Suppressor macrophage (primary cell): ENCODE results near the gene B9D2.

ENCODE experiments used
- DNase-seq, 4 experiments: peaks; one replicate each; pipeline ENCODE4 v3.0.0-alpha.2; 2020 to 2022

The B9D2 gene

DNA sequence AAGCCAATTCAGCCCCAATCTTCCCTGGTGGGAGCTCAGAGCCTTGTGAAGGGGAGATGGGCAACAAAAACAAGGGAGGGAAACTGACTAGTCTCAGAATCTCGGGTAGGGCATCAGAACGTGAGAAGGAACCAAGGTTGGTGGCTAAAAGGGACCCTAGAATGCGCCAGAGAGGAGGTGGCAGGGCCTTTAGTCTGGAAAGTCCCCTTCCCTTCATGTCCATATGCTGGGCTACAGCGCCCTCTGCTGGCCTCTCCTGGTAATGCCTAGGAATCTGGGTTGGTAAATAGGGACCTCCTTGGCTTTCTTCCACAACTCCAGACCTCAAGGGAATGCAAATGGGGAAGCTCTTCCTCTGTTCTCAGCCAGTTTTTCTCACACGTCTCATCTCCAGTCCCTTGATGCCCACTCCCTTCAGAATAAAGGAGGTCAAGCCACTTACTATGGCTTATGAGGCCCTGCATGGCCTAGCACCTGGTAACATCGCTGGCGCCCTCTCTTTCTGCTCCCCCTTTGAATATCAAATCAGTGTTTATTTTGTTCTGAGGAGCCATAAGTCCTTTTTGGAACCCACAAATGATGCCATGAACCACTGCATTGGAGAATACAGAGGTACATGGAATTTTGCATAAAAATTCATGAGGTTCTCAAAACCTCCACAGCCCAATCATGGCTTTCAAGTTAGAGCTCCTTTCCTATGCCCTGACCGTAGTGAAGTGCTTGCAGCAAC lies 55.3 kb downstream of the B9D2 start:
- DNase-seq: peak; percentile 96 to 100 (median 96)

DNA sequence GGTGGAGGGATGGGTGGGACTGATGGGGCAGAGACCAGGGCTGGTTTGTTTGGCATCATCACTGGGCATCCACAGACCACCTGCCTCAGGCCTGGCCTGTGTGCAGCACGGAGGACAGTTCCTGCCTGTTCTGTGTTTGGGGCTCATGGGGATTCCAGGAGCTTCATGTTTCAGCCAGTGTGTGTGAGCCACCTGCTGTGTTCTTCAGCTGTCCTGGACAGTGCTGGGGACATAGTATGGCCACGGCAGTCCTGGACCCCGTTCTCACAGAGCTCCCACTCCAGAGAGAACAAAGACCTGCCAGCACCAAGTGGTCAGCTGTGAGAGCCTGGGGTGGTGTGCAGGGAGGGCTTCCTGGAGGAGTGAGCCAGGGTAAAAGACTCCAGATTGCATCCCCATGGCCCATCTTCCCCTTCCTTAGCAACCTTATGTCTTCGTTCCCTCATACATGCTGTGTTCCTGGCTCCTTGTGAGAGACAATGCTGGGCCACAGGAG lies 55.9 kb downstream of the B9D2 start:
- no peak for DNase-seq

DNA sequence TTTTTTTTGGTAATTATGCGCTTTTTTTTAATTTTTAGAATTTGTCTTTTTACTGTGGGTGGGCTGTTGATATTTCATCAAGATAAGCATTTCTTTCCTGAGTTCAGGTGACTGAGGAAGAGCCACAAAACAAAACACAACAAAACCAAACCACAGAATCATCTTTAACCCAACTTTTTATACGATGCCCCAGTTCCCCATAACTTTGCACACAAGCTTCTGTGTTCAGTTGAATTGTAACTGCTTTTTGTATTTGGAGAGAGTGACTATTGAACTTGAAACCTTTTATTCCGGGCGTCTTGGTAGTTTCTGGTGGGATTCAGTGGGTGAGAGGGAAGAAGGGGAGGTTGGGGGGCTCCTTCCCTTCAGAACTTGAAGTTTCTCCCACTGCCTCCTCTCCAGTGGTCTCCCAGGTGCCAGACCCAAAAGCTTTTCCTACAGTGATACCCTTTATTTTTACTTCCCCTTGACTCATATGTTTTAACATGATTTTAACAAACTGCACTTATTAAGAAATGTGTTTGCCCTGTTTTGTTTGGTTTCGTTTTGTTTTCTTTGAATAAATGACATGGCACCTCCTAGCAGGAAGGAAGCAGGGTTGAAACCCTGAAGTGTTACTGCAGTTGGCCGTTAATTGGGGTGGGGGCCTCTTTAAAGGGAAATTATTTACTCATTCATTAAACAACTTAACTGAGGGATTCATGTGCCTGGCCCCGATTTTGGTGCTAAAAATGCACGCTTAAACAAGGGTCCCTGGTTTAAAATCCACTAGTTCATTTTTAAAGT lies 56.7 kb downstream of the B9D2 start:
- DNase-seq: peak in 2 of 4 experiments; percentile 28 to 31

DNA sequence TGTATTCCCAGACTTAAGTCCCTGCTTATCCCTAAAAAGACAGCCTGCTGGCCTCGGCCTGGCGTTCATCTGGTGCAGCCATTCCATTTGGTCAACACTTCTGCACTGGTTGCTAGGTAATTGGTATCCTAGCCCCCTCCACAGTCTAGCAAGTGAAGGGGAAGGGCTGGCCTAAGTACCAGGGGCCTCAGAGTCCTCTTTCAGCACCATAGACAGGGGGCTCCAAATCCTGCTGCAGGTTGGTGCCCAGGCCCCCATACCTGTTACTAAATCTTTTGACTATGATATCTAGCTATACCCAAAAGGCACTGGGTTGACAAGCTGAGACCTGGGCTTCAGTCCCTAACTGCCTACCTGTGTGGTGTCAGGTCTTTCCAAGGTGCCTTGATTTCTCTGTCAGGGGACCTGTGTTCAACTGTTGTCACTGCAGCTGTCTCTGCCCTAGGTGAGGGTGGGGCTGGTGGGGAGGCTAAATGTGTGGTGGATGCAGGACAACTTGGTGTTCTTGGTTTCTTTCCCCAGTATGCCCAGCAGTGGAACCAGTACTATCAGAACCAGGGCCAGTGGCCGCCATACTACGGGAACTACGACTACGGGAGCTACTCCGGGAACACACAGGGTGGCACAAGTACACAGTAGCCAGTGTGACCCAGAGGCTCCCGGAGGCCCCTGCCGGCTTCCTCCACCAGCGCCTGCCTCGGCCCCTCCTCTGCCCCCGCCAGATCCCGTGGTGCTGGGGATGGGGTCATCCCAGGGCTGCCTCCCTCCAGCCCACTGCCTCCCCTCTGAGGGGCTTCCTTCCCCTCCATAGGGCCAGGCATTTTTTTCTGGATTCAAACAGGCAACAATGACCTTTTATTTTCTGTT lies 57.8 kb downstream of the B9D2 start:
- DNase-seq: no peak

DNA sequence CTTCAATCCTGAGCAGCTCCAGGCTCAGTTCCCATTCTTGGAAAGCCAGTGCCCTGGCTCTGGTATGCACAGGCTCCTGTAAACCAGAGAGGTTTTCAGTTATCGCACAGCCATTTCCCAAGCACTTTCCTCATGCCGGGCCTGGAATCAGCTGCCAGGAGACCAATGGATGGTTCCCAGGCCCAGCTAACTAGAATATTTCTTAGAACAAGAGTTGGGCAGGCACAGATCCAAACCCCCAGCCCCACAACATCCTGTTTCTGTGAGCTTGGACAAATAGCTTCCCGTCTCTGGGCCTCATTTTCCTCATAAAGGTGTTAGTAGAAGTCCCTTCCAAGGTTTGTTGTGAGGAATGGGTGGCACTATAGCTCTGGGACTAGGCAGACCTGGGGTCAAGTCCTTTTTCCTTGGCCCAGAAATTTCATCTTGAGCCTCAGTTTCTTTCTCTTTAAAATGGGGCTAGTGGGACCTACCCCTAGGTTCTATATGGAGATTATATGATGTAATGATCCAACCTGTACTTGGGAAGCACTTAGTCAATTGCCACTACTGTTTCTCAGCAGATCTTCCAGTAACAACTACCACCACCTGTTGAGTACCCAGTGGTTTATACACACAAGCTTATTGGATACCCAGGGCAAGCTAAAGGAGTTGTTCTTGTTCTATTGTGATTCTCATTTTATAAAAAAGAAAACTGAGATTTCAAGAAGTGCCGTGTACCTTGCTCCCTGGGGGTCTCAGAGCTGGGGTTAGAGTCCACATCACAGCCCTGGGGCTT lies 59.1 kb downstream of the B9D2 start:
- no peak for DNase-seq
